ENCODE measurements around the gene GMDS. TPM values are rescaled to one million over a fixed set of nuclear protein-coding genes. Genes with fewer than 3 reads are reported as not detected.

GMDS gene
- total RNA-seq, 2 experiments from 2014 or later, result 13.9 to 16.4 TPM

DNA sequence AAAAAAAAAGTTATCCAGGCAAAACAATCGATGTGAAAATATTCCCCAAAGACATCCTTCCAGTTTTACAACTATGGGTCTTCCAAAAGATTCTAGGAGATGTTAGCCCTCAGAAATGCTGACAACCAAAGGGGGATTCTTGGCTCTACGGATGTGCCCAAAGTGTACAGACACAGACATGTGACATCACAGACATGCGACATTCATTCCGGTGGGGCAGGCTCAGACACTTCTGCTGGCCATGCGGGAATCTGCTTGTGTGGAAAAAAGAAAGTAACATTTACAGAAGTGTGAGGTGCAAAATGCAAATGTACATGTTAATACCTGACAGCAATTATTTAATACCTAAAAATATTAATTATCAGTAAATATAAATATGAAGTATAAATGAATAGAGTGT is 367.1 kb downstream of the GMDS start:
- DNase-seq, result no peak
- POLR2A ChIA-PET, result no interaction called here
- no peak overlapping the region for H3K27ac Mint-ChIP-seq

DNA sequence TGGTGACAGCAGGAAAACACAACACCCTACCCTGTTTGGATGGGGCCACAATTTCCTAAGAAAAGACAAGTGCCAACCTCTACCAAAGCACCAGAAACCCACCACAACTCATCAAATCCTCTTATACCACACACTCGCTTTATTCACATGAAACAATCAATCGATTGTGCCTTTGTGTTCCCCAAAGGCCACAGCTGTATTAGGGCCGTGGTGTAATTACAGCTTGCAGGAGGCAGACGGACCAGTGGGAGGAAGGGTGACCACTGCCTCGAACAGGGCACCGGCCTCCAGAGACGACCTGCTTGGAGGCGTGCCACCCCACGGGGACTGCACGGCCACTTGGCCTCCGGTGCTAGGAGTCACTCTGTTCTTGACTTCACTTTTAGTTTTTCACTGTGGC is 371.6 kb downstream of the GMDS start:
- H3K27ac ChIP-seq (ENCODE audit: low read depth in 1 of 2, low read length in 2 of 2), result no peak overlapping the region
- TF ChIP-seq, protein P1, sequence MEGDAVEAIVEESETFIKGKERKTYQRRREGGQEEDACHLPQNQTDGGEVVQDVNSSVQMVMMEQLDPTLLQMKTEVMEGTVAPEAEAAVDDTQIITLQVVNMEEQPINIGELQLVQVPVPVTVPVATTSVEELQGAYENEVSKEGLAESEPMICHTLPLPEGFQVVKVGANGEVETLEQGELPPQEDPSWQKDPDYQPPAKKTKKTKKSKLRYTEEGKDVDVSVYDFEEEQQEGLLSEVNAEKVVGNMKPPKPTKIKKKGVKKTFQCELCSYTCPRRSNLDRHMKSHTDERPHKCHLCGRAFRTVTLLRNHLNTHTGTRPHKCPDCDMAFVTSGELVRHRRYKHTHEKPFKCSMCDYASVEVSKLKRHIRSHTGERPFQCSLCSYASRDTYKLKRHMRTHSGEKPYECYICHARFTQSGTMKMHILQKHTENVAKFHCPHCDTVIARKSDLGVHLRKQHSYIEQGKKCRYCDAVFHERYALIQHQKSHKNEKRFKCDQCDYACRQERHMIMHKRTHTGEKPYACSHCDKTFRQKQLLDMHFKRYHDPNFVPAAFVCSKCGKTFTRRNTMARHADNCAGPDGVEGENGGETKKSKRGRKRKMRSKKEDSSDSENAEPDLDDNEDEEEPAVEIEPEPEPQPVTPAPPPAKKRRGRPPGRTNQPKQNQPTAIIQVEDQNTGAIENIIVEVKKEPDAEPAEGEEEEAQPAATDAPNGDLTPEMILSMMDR (IDR thresholded peaks at IDR 0.05), result no peak
- POLR2A ChIA-PET, result no interaction called here
- H3K27me3 ChIP-seq (ENCODE audit: control insufficient read depth in 1 of 2, insufficient read depth in 2 of 2, low read length in 2 of 2), result no peaks in the 10 kb centered on the region
- no peak overlapping the region for H3K4me3 ChIP-seq (ENCODE audit: low read length)
- no peaks in the 10 kb centered on the region for H3K4me1 ChIP-seq (ENCODE audit: insufficient read depth, low read length)
- Mint-ChIP-seq H3K36me3 (ENCODE audit: low read depth) (no peaks in the 10 kb centered on the region), H3K4me3 (no peak overlapping the region), H3K27me3 (no peaks in the 10 kb centered on the region), H3K27ac (no peak overlapping the region), H3K9me3 (no peaks in the 10 kb centered on the region), H3K4me1 (ENCODE audit: low read depth) (no peaks in the 10 kb centered on the region)
- ATAC-seq (ENCODE audit: poor library complexity) (no peak), DNase-seq (no peak)
- CTCF ChIA-PET, result no interaction called here
- no peaks in the 10 kb centered on the region for H3K9me3 ChIP-seq (ENCODE audit: control insufficient read depth in 1 of 2, insufficient read depth in 1 of 2, low read length in 2 of 2)
- no peaks in the 10 kb centered on the region for H3K36me3 ChIP-seq (ENCODE audit: insufficient read depth, low read length)
- intact Hi-C loops (cut with DNase I, micrococcal nuclease), result no loop called here

More for the DNA sequence above, 367.1 kb downstream of the GMDS start:
- no peaks in the 10 kb centered on the region for H3K36me3 Mint-ChIP-seq (ENCODE audit: low read depth)
- intact Hi-C loops (cut with DNase I, micrococcal nuclease), result no loop called here
- no peak overlapping the region for H3K4me3 ChIP-seq (ENCODE audit: low read length)
- no peaks in the 10 kb centered on the region for H3K4me1 Mint-ChIP-seq (ENCODE audit: low read depth)
- H3K4me1 ChIP-seq (ENCODE audit: insufficient read depth, low read length), result no peaks in the 10 kb centered on the region
- H3K9me3 ChIP-seq (ENCODE audit: control insufficient read depth in 1 of 2, insufficient read depth in 1 of 2, low read length in 2 of 2), result no peaks in the 10 kb centered on the region
- no peaks in the 10 kb centered on the region for H3K27me3 Mint-ChIP-seq
- TF ChIP-seq, protein P1 (IDR thresholded peaks at IDR 0.05), result no peak
- H3K9me3 Mint-ChIP-seq, result no peaks in the 10 kb centered on the region
- ATAC-seq (ENCODE audit: poor library complexity), result no peak
- H3K27ac ChIP-seq (ENCODE audit: low read depth in 1 of 2, low read length in 2 of 2), result no peak overlapping the region
- H3K27me3 ChIP-seq (ENCODE audit: control insufficient read depth in 1 of 2, insufficient read depth in 2 of 2, low read length in 2 of 2), result no peaks in the 10 kb centered on the region
- no peak overlapping the region for H3K4me3 Mint-ChIP-seq
- CTCF ChIA-PET, result no interaction called here
- no peaks in the 10 kb centered on the region for H3K36me3 ChIP-seq (ENCODE audit: insufficient read depth, low read length)

DNA sequence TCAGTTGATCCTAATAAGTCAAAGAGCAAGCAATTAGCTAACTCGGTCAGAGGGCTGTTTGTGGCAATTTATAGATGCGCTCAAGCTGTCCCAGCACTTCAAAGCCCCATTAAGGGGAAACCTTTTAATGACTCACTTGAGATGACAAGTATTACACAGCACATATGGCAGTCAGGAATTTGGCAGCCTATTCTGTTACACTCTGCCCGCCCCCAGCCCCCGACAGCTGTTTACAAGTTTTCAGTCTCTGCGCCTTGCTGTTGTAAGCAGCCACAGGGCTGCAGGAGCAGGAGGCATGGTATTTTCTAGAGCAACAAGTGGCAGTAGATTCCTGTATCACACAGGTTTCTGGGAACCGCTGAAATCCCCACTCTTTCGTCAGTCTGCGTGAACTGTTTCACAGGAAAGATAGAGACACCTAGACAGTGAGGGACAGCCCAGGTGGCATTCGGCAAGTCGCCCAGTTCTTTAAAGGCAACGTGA is 372.7 kb downstream of the GMDS start:
- Histone ChIP-seq H3K27ac (ENCODE audit: low read depth in 1 of 2, low read length in 2 of 2) (no peak overlapping the region), H3K27me3 (ENCODE audit: control insufficient read depth in 1 of 2, insufficient read depth in 2 of 2, low read length in 2 of 2) (no peaks in the 10 kb centered on the region), H3K9me3 (ENCODE audit: control insufficient read depth in 1 of 2, insufficient read depth in 1 of 2, low read length in 2 of 2) (no peaks in the 10 kb centered on the region), H3K36me3 (ENCODE audit: insufficient read depth, low read length) (no peaks in the 10 kb centered on the region), H3K4me1 (ENCODE audit: insufficient read depth, low read length) (no peaks in the 10 kb centered on the region), H3K4me3 (ENCODE audit: low read length) (no peak overlapping the region)
- no peaks in the 10 kb centered on the region for H3K36me3 Mint-ChIP-seq (ENCODE audit: low read depth)
- H3K4me1 Mint-ChIP-seq (ENCODE audit: low read depth), result no peaks in the 10 kb centered on the region
- H3K27ac Mint-ChIP-seq, result no peak overlapping the region
- H3K9me3 Mint-ChIP-seq, result no peaks in the 10 kb centered on the region
- DNase-seq, result no peak
- TF ChIP-seq, protein P1 (IDR thresholded peaks at IDR 0.05), result no peak
- no peak overlapping the region for H3K4me3 Mint-ChIP-seq
- ATAC-seq (ENCODE audit: poor library complexity), result no peak
- intact Hi-C loops (cut with DNase I, micrococcal nuclease), result no loop called here
- ChIA-PET CTCF (no interaction called here), POLR2A (no interaction called here)
- H3K27me3 Mint-ChIP-seq, result no peaks in the 10 kb centered on the region

Data from CD4-positive, alpha-beta T cell (primary cell).